HG03108 (cell line): Measurements from ENCODE around the gene MX2.

Experiments
- ATAC-seq: cut with Tn5 transposase; IDR thresholded peaks from one replicate; pipeline ENCODE4 v1.9.1; 2021; ENCODE audit warnings: moderate library complexity; ENCODE audit not compliant: unreplicated experiment

The MX2 gene

DNA sequence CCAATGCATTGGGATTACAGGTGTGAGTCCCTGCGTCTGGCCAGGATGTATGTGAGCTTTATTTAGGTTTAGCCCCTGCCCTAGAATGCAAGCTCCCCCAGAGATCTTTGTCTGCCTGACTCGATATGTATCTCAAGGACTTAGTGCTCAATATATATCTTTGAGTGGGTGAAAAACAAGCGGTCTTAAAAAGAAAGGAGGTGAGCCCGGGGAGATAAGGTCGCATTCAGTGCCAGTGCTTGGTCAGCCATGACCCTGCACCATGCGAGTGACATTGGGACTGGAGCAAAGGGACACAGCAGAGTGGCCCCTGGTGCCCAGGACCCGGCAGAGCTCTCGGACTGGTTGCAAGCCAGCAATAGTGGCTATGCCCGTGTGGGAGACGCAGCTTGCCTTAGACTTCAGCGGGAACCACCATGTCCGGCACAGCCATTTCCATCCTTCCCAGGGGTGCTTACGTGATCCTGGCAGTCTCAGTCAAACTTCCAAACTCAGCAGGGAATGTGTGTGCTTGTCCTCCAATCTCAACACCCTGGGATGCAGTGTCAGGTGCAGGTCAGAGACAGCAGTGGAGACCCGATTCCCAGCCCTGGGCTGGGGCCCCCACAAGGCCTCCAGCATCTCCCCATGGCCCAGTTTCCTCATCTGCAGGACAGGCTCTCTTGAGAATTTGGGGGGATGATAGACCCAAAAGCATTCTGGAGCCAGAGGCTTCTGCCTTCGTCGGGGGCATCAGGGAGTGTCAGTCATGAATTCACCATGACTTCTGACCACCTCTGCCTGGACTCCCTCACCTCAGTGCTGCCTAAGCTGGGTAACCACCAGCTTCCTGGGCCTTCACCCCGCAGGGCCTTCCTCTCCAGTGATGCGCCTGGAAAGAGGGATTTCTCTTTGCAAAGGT, 1.8 kb downstream of the MX2 start:
- ATAC-seq = no peak

GRCh38 chr21:41364308-41364707, 2.5 kb downstream of the MX2 start:
- no peak for ATAC-seq

DNA sequence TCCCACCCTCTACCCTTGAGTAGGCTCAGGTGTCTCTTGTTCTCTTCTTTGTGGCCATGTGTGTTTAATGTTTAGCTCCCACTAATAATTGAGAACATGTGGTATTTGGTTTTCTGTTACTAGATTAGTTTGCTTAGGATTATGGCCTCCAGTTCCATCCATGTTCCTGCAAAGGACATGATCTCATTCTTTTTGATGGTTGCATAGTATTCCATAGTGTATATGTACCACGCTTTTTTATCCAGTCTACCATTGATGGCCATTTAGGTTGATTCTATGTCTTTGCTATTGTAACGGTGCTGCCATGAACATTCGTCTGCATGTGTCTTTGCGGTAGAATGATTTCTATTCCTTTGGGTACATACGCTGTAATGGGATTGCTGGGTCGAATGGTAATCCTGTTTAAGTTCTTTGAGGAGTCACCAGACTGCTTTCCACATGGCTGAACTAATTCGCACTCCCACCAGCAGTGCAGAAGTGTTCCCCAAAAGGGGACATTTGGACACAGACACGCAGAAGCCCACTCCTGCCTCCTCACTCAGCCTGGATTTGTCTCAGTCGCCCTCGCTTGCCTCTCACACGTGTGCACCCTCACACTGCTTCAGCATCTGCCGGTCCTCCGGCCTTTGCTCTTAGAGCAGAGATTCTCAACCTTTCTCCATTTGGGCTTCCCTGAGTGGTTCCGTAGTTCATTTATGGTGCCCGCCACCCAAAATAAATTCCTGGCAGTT, 3.7 kb downstream of the MX2 start:
- no peak for ATAC-seq

- no peak for ATAC-seq
Observed at GRCh38 chr21:41366522-41367151, 4.8 kb downstream of the MX2 start.

GRCh38 chr21:41367301-41367944, 5.6 kb downstream of the MX2 start:
- ATAC-seq = peak; percentile 0

DNA sequence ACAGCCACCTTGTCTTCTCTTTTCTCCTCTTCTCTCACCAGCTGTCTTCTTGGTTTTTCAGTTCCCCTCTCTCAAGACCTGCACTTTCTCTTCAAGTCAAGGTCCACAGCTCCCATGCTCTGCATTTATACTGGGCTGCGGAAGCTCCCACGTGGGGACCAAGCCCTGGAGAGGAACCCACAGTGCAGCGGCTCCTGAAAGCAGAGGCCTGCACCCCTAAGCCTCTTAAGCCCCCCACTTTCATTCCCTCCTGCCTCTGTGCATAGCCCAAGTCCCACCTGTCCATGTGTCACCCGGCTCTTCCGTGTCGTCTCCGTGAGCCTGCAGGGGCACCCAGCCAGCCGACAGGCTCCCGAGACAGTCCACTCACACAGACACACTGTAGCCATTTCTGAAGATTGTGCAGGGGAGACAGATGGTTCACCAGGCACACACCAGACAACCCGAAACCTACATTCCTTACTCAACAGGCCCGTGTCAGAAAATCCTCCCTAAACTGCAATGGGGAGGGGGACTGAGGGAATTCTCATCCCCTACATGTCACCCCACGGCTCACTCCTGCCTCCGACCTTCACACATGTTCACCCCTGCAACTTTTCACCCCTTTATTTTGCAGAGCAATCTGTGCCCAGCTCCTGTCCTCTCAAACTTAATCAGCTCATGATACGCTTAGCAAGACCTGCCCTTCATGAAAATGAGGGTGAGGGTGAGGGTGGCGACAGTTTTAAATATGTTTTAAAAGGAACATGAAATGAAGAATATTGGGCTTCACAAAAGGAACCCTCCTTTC, 6.3 kb downstream of the MX2 start:
- peak; percentile 55 for ATAC-seq

- no peak for ATAC-seq
Observed at GRCh38 chr21:41368735-41369104, 6.9 kb downstream of the MX2 start.

GRCh38 chr21:41369105-41369919, 7.5 kb downstream of the MX2 start:
- peak; percentile 37 for ATAC-seq

GRCh38 chr21:41369920-41370839, 8.4 kb downstream of the MX2 start:
- ATAC-seq = no peak

- ATAC-seq = no peak
Observed at GRCh38 chr21:41370840-41371684, 9.2 kb downstream of the MX2 start.

DNA sequence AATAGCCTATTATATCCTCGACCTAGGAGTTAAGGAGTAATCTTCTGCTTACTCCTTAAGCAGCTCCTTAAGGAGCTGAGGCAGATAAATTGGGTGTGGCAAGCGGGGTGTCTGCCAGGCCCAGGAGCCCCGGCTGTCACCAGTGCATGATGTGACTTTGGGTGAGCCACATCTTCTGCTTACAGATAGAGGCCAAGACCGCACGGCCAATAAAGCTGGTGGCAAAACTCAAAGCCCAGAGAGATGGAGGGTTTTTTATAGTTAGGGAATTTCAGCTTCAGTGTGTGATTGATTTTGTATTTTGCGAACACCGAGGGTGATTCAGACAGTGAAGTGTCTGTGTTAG, 9.8 kb downstream of the MX2 start:
- ATAC-seq = no peak

DNA sequence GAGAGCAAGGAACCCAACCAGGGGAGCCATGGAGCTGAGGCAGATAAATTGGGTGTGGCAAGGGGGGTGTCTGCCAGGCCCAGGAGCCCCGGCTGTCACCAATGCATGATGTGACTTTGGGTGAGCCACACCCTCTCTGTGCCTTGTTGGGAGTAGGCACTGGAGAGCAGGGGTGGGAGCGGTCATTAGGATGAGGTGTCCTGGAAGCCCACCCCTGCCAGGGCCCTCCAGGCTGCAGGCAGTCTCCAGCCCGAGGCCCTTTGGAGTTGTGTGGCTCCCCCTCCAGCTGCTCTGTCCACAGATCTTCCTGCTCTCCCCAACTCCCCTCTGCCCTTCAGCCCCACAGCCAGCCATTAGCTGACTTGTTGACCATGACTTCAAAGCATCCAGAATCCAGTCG, 11.4 kb downstream of the MX2 start:
- ATAC-seq = no peak

GRCh38 chr21:41373763-41374162, 11.9 kb downstream of the MX2 start:
- ATAC-seq = no peak

DNA sequence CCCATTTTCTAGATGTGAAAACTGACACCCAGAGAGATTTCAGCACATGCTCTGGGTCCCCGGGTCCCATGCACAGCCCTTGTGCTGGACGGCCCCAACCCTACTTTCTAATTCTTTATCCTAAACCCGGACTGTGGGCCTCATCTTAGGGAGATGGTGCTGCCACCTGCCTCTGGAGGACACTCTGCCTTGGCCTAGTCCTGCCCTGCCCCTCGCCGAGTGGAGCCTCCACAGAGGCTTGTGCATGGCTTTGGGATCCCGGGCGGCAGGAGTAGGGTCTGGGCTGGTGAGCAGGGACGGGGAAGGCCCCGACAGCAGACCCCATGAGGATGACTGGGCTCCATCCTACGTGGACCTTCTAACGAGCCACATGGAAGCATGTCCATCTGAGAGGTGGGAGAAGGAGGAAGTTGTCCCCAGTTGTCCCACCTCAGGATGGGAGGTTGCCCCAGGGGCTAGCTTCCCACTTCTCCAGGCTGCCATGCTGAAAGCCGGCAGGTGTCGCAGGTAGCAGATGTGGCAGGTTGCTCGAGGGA, 12.4 kb downstream of the MX2 start:
- ATAC-seq = no peak

GRCh38 chr21:41374867-41375533, 13.2 kb downstream of the MX2 start:
- ATAC-seq = no peak

GRCh38 chr21:41375875-41376274, 14.0 kb downstream of the MX2 start:
- no peak for ATAC-seq

DNA sequence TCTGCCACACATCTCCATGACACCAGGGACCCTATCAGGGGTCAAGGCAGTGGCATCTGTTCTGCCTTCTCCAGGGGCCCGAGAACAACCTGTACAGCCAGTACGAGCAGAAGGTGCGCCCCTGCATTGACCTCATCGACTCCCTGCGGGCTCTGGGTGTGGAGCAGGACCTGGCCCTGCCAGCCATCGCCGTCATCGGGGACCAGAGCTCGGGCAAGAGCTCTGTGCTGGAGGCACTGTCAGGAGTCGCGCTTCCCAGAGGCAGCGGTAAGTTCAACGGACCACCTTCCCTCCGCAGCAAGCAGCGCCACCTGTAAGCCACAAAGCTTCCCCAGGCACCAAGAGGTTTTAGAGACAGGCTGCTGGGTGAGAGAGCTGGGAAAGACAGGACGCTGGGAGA, 15.9 kb downstream of the MX2 start:
- ATAC-seq = no peak
